WERI-Rb-1 (cell line): ENCODE results near the gene MOSMO.

Source experiments
- DNase-seq: peaks from one replicate; pipeline ENCODE4 v3.0.0-alpha.2; 2020
- H3K27ac ChIP-seq: fragments of 250-450 bp; sonication (Bioruptor Pico); 2 replicates; pipeline ENCODE4 v1.5.1; 2020; ENCODE audit warnings: mild to moderate bottlenecking, moderate library complexity
- H3K27me3 ChIP-seq: fragments of 250-450 bp; sonication (Bioruptor Pico); 2 replicates; pipeline ENCODE4 v1.5.1; 2021; ENCODE audit warnings: mild to moderate bottlenecking, low read depth, moderate library complexity; ENCODE audit not compliant: insufficient read depth, severe bottlenecking
- H3K36me3 ChIP-seq: fragments of 250-450 bp; sonication (Bioruptor Pico); 2 replicates; pipeline ENCODE4 v1.5.1; 2020; ENCODE audit warnings: mild to moderate bottlenecking, moderate library complexity
- H3K4me3 ChIP-seq: 2 replicates; pipeline ENCODE4 v1.5.1; 2011; ENCODE audit warnings: low read depth, mild to moderate bottlenecking, control low read depth, low read length
- H3K9me3 ChIP-seq: fragments of 250-450 bp; sonication (Bioruptor Pico); 2 replicates; pipeline ENCODE4 v1.5.1; 2021; ENCODE audit warnings: mild to moderate bottlenecking, moderate library complexity; ENCODE audit not compliant: severe bottlenecking
- TF ChIP-seq, protein P1 (sequence below): IDR thresholded peaks from 2 replicates; pipeline ENCODE4 v1.5.1; 2011; ENCODE audit warnings: low read depth, mild to moderate bottlenecking, control low read depth, inconsistent platforms, low read length

MOSMO gene

DNA sequence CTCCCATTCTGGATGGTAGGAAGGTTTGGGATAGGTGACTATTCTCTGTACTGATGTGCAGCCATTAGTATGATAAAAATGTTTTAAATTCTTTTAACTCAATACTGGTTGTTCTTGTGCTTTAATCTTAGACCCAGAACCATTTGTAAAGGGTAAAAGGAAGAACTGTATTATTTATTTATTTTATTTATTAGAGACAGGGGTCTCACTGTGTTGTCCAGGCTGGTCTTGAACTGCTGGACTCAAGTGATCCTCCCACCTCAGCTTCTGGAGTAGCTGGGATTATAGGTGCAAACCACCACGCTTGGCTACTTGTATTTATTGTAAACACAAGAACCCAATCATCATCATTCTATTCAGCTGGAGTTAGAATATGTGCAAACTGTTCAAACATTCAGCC is 2.2 kb upstream of the MOSMO start:
- Histone ChIP-seq H3K9me3 (no peaks in the 10 kb centered on the region), H3K27me3 (no peaks in the 10 kb centered on the region), H3K36me3 (no peaks in the 10 kb centered on the region), H3K27ac (no peak overlapping the region), H3K4me3 (no peak overlapping the region)
- TF ChIP-seq, protein P1, sequence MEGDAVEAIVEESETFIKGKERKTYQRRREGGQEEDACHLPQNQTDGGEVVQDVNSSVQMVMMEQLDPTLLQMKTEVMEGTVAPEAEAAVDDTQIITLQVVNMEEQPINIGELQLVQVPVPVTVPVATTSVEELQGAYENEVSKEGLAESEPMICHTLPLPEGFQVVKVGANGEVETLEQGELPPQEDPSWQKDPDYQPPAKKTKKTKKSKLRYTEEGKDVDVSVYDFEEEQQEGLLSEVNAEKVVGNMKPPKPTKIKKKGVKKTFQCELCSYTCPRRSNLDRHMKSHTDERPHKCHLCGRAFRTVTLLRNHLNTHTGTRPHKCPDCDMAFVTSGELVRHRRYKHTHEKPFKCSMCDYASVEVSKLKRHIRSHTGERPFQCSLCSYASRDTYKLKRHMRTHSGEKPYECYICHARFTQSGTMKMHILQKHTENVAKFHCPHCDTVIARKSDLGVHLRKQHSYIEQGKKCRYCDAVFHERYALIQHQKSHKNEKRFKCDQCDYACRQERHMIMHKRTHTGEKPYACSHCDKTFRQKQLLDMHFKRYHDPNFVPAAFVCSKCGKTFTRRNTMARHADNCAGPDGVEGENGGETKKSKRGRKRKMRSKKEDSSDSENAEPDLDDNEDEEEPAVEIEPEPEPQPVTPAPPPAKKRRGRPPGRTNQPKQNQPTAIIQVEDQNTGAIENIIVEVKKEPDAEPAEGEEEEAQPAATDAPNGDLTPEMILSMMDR = no peak
- no peak for DNase-seq

DNA sequence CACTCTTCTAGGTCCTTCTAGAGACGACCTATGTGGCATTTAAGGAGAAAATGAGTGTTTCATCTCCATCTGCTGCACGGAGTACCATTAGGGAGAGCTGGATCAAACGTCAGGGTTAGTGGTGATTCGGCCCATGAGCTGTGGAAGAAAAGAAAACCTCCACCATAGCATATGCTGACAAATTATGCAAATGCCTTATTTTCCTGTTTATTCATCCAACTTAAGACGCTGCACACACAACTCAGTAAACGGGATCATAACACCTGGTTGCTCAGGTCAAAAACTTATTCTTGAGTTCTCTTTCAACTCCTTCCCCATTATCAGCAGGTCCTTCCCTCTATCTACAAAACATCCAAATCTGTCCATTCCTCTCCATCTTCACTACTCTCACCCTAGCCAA is 1.3 kb upstream of the MOSMO start:
- TF ChIP-seq, protein P1 = no peak
- H3K4me3 ChIP-seq = no peak overlapping the region

DNA sequence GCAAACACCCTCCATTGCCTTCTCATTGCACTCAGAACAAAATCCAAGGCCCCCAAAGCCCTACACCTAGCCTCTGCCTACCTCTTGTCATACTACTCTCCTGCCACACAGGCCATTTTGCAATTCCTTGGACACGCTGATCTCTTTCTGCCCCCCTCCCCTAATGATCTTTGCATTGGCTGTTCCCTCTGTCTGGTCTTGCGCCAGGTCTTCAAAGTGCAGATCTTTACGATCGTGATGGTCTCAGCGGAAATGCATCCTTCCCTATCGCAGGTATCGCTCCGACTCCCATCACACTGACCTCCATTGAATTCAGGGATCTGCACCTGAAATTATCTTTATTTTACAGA is 777 bp upstream of the MOSMO start:
- Histone ChIP-seq H3K4me3 (peak overlapping the region; percentile 72), H3K36me3 (no peaks in the 10 kb centered on the region), H3K9me3 (no peaks in the 10 kb centered on the region), H3K27ac (no peak overlapping the region), H3K27me3 (no peaks in the 10 kb centered on the region)
- DNase-seq = no peak
- TF ChIP-seq, protein P1 = no peak

More for the DNA sequence above, 1.3 kb upstream of the MOSMO start:
- Histone ChIP-seq H3K36me3 (no peaks in the 10 kb centered on the region), H3K27ac (no peak overlapping the region), H3K9me3 (no peaks in the 10 kb centered on the region), H3K27me3 (no peaks in the 10 kb centered on the region)
- no peak for DNase-seq

DNA sequence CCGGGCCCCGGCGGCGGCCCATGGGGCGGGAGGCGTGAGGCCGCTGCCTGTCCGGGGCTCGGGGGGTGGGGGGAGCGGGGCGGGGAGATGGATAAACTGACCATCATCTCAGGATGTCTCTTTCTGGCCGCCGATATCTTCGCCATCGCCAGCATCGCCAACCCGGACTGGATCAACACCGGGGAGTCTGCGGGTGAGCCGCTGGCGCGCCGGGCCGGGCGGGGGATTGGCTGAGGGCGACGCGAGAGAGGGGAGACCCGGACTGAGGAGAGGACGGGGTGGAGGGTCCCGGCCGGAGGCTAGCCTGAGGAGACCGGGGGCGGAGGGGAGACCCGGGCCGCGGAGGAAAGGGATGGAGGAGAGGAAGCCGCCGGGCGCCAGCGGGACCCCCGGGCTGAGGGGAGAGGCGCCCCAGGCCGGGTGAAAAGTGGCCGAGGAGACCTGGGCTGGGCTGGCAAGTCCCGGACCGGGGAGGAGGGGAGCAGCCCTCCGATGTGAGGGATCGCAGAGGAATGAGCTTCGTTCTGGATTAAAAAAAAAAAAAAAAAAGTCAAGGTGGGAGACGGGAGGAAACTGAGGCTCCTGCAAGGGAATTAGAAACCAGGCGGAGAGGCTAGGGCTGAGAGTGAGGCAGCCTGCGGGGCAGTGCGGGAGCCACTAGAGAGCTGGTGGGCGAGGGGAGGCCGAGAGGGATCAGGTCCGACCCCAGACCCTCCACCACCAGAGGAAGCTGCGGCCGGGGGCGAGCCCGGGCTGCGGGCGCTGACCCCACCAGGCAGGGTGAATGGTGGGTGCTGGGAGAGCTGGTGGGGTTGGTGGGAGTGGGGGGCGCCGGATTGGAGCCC is 526 bp downstream of the MOSMO start:
- peak overlapping the region; percentile 85 for H3K4me3 ChIP-seq
- H3K9me3 ChIP-seq = no peaks in the 10 kb centered on the region
- DNase-seq = no peak
- no peaks in the 10 kb centered on the region for H3K36me3 ChIP-seq
- H3K27me3 ChIP-seq = no peaks in the 10 kb centered on the region
- TF ChIP-seq, protein P1 = no peak
- peak overlapping the region; percentile 41; the same call in 1 of the 2 replicates for H3K27ac ChIP-seq

DNA sequence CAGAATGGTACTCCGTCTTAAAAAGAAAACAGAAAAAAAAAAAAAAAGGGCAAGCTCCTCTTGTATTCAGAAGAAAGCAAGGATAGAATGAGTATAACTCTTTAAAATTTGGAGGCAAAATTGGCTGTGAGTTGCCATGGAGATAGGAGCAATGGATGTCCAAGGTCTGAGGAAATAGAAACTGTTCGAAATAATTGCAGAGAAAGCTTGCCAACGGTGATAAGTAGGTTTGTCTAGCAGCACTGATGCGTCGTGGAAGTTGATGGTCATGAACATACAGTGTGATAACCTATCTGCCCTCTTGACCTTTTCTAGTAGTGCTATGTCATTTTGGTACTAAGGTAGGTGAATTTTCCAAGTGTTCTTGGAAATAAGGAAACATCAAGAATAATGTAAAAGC is 3.0 kb downstream of the MOSMO start:
- Histone ChIP-seq H3K9me3 (no peaks in the 10 kb centered on the region), H3K27ac (no peak overlapping the region), H3K27me3 (peaks cover 8% of the 10 kb centered on the region), H3K36me3 (no peaks in the 10 kb centered on the region), H3K4me3 (no peak overlapping the region)
- TF ChIP-seq, protein P1 = no peak
- DNase-seq = no peak

DNA sequence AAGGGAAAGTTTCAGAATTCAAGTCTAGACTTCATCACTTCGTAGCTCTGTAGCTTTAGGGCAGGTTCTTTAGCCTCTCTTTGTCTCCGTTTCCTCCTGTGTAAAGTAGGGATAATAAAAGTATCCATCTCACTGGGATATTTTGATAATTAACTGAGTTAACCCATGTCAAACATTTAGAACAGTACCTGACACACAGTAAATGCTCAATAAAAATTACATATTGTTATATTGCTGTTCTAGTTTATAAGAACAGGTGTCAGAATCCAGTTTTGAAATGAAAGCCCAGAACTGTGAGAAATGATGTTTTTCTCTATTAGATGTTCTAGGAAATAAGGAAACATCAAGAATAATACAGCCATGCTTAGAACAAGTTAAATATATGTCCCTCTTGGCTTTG is 4.3 kb downstream of the MOSMO start:
- Histone ChIP-seq H3K4me3 (no peak overlapping the region), H3K36me3 (no peaks in the 10 kb centered on the region), H3K27ac (no peak overlapping the region), H3K9me3 (no peaks in the 10 kb centered on the region), H3K27me3 (peaks cover 8% of the 10 kb centered on the region)
- DNase-seq = no peak
- TF ChIP-seq, protein P1 = no peak
